ENCODE results near the gene C1orf116. TPM values are rescaled to one million over a fixed set of nuclear protein-coding genes. Genes with fewer than 3 reads are reported as not detected.
A peak's percentile ranks its signal among the peaks of the same experiment; 100 is the strongest.

Gene C1orf116
- total RNA-seq, 2 donors from 2014 or later = not detected

- Mint-ChIP-seq H3K27me3 (peaks cover 14 to 15% of the 10 kb centered on the region in 2 donors), H3K36me3 (no peaks in the 10 kb centered on the region), H3K4me3 (no peak overlapping the region), H3K9me3 (no peaks in the 10 kb centered on the region), H3K4me1 (ENCODE audit: low read depth in 2 of 2) (peaks cover 0 to 5% of the 10 kb centered on the region in 2 donors), H3K27ac (no peak overlapping the region)
- DNase-seq (ENCODE audit: low spot score) = no peak
- peak in 1 of 2 donors; percentile 24 for ATAC-seq
Measured at GRCh38 chr1:207002724-207003146, 29.8 kb downstream of the C1orf116 start.

DNA sequence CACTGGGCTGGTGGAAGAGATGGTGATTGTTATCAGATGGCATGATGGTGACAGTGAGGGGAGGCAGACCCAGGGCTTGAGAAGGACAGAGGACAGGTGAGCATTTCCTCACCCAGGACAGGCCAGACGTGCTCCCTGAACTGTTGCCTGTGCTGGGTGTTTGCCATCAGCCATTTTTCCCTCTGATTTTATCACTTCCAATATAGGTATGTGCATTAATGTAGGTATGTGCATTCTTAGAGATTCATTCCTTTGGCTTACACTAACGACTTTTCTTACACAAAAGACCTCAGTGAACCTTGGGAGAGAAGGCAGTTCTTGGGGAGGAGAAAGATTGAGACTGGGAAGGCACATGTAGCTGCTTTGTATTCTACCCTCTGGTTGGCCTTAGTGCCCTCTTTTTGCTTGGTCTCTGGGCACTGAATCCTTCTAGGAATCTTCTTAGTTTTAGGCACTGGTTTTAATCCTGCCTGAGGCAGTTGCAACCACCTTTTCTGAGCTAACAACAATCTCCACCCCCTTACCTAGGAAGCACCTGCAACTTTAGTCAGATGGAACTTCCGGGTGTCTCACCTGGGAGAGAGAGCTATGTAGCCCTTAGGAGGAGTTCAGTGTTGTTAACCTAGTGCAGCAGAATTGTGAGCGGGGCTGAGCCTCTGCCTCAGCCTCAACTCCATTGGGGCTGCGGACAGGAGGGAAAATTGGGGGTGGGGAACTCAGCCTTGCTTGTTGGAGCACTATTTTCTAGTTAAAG lies 30.9 kb downstream of the C1orf116 start:
- Mint-ChIP-seq H3K4me3 (no peak overlapping the region), H3K36me3 (no peaks in the 10 kb centered on the region), H3K27me3 (peaks cover 12 to 13% of the 10 kb centered on the region in 2 donors), H3K4me1 (ENCODE audit: low read depth in 2 of 2) (peaks cover 0 to 5% of the 10 kb centered on the region in 2 donors), H3K27ac (no peak overlapping the region), H3K9me3 (no peaks in the 10 kb centered on the region)
- ATAC-seq (no peak), DNase-seq (ENCODE audit: low spot score) (no peak)

DNA sequence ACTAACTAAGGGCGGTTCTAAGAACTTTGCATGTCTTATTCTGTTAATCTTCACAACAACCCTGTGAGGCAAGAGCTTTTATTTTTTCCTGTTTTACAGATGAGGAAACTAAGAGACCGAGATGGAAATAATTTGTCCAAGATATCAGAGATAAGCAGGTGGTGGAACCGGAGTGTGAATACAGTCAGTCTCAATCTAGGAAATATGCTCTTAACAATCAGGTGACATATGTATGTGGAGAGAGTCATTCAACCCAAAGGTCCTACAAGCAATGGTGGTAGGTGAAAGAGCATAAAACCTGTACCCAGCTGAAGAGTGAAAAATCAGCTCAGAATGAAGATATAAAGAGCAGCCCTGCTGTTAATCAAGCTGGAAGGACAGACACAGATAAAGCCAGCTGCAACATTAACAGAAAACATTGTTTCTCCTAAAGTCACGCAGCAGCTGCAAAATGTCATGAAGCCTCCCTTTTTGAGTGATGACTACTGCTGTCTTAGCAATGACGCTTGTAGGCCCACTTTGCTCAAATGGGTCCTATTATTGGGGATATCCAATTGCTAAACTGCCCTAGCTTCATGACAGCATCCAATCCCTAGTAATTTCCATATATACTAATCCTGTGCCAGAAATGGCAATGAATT lies 31.8 kb downstream of the C1orf116 start:
- Mint-ChIP-seq H3K9me3 (no peaks in the 10 kb centered on the region), H3K27me3 (peaks cover 20 to 21% of the 10 kb centered on the region in 2 donors), H3K36me3 (no peaks in the 10 kb centered on the region), H3K4me1 (ENCODE audit: low read depth in 2 of 2) (peaks cover 0 to 5% of the 10 kb centered on the region in 2 donors), H3K4me3 (no peak overlapping the region), H3K27ac (no peak overlapping the region)
- DNase-seq (ENCODE audit: low spot score) (no peak), ATAC-seq (no peak)

- Mint-ChIP-seq H3K4me1 (ENCODE audit: low read depth in 2 of 2) (no peaks in the 10 kb centered on the region), H3K36me3 (no peaks in the 10 kb centered on the region), H3K27ac (no peak overlapping the region), H3K9me3 (no peaks in the 10 kb centered on the region), H3K27me3 (peaks cover 19% of the 10 kb centered on the region in 2 donors), H3K4me3 (no peak overlapping the region)
- DNase-seq (ENCODE audit: low spot score) (no peak), ATAC-seq (no peak)
Measured at GRCh38 chr1:206998816-206999215, 33.7 kb downstream of the C1orf116 start.

DNA sequence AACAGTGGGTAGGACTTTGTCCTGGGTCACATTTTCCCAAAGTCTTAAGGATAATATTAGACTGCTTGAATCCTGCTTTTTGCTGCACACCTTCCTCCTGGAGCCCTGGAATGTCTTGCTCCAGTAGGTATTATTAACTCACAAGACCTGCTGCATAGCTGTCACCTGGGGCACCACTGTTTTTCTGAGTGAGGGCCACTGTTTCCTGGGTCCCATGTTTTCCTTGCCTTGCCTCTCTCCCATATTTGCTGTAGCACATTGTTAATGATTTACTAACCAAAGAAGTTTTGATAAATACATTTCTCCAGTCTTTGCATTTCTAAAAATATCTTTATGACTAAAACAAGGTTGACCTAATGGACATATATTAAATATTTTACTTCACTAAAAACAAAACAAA lies 39.8 kb downstream of the C1orf116 start:
- no peak overlapping the region for H3K4me3 Mint-ChIP-seq
- H3K27me3 Mint-ChIP-seq = peaks cover 33 to 56% of the 10 kb centered on the region in 2 donors

GRCh38 chr1:206987873-206988272 lies 44.7 kb downstream of the C1orf116 start:
- Mint-ChIP-seq H3K4me3 (no peak overlapping the region), H3K4me1 (ENCODE audit: low read depth in 2 of 2) (no peaks in the 10 kb centered on the region), H3K36me3 (no peaks in the 10 kb centered on the region), H3K27ac (no peak overlapping the region), H3K27me3 (peaks cover 41 to 48% of the 10 kb centered on the region in 2 donors), H3K9me3 (no peaks in the 10 kb centered on the region)
- ATAC-seq = no peak
- no peak for DNase-seq (ENCODE audit: low spot score)

More for the DNA sequence above, 39.8 kb downstream of the C1orf116 start:
- no peaks in the 10 kb centered on the region for H3K9me3 Mint-ChIP-seq
- no peaks in the 10 kb centered on the region for H3K36me3 Mint-ChIP-seq
- ATAC-seq (no peak), DNase-seq (ENCODE audit: low spot score) (no peak)
- H3K4me1 Mint-ChIP-seq (ENCODE audit: low read depth in 2 of 2) = no peaks in the 10 kb centered on the region
- H3K27ac Mint-ChIP-seq = no peak overlapping the region

- peaks cover 38 to 40% of the 10 kb centered on the region in 2 donors for H3K27me3 Mint-ChIP-seq
Measured at GRCh38 chr1:206986885-206987284, 45.7 kb downstream of the C1orf116 start.

GRCh38 chr1:206986402-206986801 lies 46.2 kb downstream of the C1orf116 start:
- Mint-ChIP-seq H3K27me3 (peaks cover 36 to 38% of the 10 kb centered on the region in 2 donors), H3K9me3 (no peaks in the 10 kb centered on the region)
- ATAC-seq = no peak

More at GRCh38 chr1:206986885-206987284, 45.7 kb downstream of the C1orf116 start:
- no peaks in the 10 kb centered on the region for H3K4me1 Mint-ChIP-seq (ENCODE audit: low read depth in 2 of 2)
- H3K36me3 Mint-ChIP-seq = no peaks in the 10 kb centered on the region
- no peak for ATAC-seq
- H3K4me3 Mint-ChIP-seq = no peak overlapping the region
- DNase-seq (ENCODE audit: low spot score) = no peak
- H3K27ac Mint-ChIP-seq = no peak overlapping the region
- H3K9me3 Mint-ChIP-seq = no peaks in the 10 kb centered on the region

DNA sequence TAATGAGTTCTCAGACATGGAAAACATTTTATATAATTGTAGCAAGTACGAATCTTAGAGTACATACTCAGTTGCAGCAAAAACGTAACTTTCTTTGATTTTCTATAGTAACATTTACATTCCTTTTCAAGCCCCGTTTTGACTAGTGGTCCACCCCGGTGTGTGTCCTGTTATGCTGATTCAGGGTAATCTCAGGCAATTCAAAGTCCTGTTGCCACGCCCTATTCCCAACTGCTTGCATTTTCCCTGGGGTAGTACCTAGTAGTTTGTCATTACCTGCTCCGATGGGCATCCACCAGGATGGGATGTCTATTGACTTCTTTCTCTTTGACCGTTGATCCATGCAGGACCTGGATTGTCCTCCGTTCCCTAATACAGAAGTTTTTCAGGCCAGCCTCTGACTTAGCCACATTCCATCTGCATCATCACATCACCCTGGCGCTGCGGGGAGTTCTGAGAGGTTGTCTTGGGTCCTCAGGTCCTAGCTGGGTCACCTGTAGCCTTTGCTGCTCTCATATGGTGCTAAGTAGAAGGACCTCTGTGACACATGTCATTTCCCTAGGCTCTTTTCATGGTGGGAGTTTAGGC lies 47.3 kb downstream of the C1orf116 start:
- DNase-seq (ENCODE audit: low spot score) (no peak), ATAC-seq (no peak)
- peaks cover 33 to 36% of the 10 kb centered on the region in 2 donors for H3K27me3 Mint-ChIP-seq
- H3K36me3 Mint-ChIP-seq = no peaks in the 10 kb centered on the region
- H3K4me1 Mint-ChIP-seq (ENCODE audit: low read depth in 2 of 2) = no peaks in the 10 kb centered on the region
- no peaks in the 10 kb centered on the region for H3K9me3 Mint-ChIP-seq
- no peak overlapping the region for H3K27ac Mint-ChIP-seq
- H3K4me3 Mint-ChIP-seq = no peak overlapping the region

More at GRCh38 chr1:206986402-206986801, 46.2 kb downstream of the C1orf116 start:
- Mint-ChIP-seq H3K4me3 (no peak overlapping the region), H3K36me3 (no peaks in the 10 kb centered on the region), H3K27ac (no peak overlapping the region), H3K4me1 (ENCODE audit: low read depth in 2 of 2) (no peaks in the 10 kb centered on the region)
- DNase-seq (ENCODE audit: low spot score) = no peak

DNA sequence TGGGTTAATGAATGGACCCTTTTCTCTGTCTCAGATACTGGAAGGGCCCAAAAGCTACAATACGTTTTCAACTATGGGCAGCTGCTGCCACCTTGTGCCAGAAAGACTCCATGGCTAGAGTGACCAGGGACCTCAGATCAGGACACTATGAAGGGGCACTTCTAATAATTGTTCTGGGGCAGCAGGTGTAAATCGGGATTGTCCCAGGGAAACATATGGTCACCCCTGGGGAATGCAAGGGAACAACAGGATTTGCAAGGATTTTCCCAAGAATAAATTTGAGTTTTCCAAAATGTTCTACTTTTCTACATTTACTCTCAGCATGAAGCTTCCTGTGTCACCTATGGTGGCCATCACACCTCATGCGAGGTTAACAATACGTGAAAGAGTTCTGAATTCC lies 50.3 kb downstream of the C1orf116 start:
- DNase-seq (ENCODE audit: low spot score) (peak; percentile 75), ATAC-seq (peak; percentile 68 to 79)
- Mint-ChIP-seq H3K9me3 (no peaks in the 10 kb centered on the region), H3K4me3 (no peak overlapping the region), H3K36me3 (no peaks in the 10 kb centered on the region), H3K27ac (no peak overlapping the region), H3K27me3 (peaks cover 27% of the 10 kb centered on the region in 2 donors), H3K4me1 (ENCODE audit: low read depth in 2 of 2) (no peaks in the 10 kb centered on the region)

GRCh38 chr1:206979379-206980043 lies 53.0 kb downstream of the C1orf116 start:
- ATAC-seq (no peak), DNase-seq (ENCODE audit: low spot score) (no peak)
- H3K4me3 Mint-ChIP-seq = no peak overlapping the region
- H3K4me1 Mint-ChIP-seq (ENCODE audit: low read depth in 2 of 2) = no peaks in the 10 kb centered on the region
- H3K27me3 Mint-ChIP-seq = peaks cover 7 to 14% of the 10 kb centered on the region in 2 donors
- H3K9me3 Mint-ChIP-seq = no peaks in the 10 kb centered on the region
- no peaks in the 10 kb centered on the region for H3K36me3 Mint-ChIP-seq
- no peak overlapping the region for H3K27ac Mint-ChIP-seq

DNA sequence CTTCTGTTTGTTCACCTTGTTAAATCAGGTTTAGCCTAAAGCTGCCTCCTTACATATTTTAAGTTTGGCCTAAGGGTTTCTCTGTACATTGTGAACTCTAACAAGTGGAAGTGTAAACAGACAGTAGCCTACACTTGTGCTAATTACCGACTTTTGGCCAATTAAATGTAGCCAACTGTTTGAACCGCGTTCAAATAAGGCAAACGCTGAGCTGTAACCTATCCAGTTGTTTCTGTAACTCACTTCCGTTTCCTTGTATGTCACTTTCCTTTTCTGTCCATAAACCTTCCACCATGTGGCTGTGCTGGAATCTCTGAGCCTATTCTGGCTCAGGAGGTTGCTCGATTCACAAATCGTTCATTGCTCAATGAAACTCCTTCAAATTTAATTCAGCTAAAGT lies 54.3 kb downstream of the C1orf116 start:
- no peaks in the 10 kb centered on the region for H3K36me3 Mint-ChIP-seq
- no peak for DNase-seq (ENCODE audit: low spot score)
- H3K9me3 Mint-ChIP-seq = no peaks in the 10 kb centered on the region
- ATAC-seq = no peak
- H3K27ac Mint-ChIP-seq = no peak overlapping the region
- H3K4me3 Mint-ChIP-seq = no peak overlapping the region
- H3K4me1 Mint-ChIP-seq (ENCODE audit: low read depth in 2 of 2) = no peaks in the 10 kb centered on the region
- H3K27me3 Mint-ChIP-seq = peaks cover 7 to 15% of the 10 kb centered on the region in 2 donors

DNA sequence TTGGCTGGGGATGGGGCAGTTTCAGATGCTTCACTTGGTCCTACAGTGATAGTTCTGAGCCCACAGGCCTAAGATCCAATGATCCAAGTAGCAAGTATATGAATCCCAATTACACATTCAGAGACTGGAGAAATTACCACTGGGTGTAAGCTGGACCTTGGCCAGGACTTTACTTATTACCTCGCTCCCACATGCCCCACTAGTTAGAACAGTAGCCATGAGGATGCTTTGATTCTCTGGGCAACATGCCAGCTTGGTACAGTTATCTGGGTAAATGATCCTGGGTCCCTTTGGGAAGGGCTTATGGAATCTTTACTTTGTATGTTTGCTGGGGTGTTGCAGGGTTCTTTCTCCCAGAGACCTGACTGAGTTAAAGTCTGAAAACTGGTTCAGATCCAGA lies 57.2 kb downstream of the C1orf116 start:
- no peaks in the 10 kb centered on the region for H3K9me3 Mint-ChIP-seq
- DNase-seq (ENCODE audit: low spot score) (no peak), ATAC-seq (no peak)
- no peak overlapping the region for H3K4me3 Mint-ChIP-seq
- H3K4me1 Mint-ChIP-seq (ENCODE audit: low read depth in 2 of 2) = no peaks in the 10 kb centered on the region
- H3K36me3 Mint-ChIP-seq = no peaks in the 10 kb centered on the region
- H3K27ac Mint-ChIP-seq = no peak overlapping the region
- peaks cover 22 to 23% of the 10 kb centered on the region in 2 donors for H3K27me3 Mint-ChIP-seq
